Activated CD4-positive, alpha-beta T cell treated with anti-CD3 and anti-CD28 coated beads, Interleukin-2, Interleukin-6, amounts not matched to agents 100 ng/mL and 50 ng/mL, durations not matched to agents 16 hours and 8 hours (primary cell): ENCODE data around the gene CALCOCO1.
"Not testable (repeated sequence)": the region's sequence is repeated elsewhere in the genome, so short reads cannot be mapped to it uniquely, and the experiment has no call there.

Experiments used
- DNase-seq: peaks from one replicate; pipeline ENCODE4 v3.0.0-alpha.2; 2020

Gene CALCOCO1, protein sequence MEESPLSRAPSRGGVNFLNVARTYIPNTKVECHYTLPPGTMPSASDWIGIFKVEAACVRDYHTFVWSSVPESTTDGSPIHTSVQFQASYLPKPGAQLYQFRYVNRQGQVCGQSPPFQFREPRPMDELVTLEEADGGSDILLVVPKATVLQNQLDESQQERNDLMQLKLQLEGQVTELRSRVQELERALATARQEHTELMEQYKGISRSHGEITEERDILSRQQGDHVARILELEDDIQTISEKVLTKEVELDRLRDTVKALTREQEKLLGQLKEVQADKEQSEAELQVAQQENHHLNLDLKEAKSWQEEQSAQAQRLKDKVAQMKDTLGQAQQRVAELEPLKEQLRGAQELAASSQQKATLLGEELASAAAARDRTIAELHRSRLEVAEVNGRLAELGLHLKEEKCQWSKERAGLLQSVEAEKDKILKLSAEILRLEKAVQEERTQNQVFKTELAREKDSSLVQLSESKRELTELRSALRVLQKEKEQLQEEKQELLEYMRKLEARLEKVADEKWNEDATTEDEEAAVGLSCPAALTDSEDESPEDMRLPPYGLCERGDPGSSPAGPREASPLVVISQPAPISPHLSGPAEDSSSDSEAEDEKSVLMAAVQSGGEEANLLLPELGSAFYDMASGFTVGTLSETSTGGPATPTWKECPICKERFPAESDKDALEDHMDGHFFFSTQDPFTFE

DNA sequence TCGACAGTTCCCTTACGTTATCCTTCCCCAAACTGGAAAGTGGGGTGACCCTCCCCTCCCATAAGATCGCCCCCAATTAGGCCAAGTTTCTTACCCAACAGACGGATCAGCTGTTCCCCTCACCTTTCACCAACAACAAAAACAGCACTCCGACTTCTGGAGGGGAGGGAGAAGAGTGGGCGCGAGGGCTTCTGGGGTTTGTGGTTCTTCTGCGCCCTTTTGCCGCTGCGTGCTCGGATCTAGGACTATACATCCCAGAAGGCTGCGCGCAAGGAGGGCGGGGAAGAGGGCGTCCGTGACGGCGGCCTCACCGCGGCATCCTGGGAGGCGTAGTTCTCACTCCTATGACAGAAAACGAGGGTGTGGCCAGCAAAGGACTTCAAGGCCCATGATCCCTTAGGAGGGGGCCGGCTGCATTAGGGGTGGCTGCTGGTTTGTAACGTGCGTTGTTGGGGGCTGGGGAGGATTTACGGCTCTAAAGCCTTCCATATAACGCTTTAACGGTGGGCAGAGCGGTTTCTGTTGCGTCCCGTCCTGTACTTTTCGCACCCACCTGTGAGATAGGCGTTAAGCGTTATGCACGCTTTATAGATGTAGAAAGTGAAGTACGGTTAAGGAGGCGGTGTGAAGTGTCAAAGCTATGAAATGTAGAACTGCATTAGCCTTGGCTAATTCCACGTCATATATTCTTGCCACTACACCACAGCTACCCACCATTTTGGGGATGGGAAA, at the start of gene CALCOCO1:
TSS of gene CALCOCO1 (minus strand) at position 143 of the 732 bp plus-strand sequence. CDS start 2,210 bp downstream, outside the sequence.
- DNase-seq: peak; percentile 98

DNA sequence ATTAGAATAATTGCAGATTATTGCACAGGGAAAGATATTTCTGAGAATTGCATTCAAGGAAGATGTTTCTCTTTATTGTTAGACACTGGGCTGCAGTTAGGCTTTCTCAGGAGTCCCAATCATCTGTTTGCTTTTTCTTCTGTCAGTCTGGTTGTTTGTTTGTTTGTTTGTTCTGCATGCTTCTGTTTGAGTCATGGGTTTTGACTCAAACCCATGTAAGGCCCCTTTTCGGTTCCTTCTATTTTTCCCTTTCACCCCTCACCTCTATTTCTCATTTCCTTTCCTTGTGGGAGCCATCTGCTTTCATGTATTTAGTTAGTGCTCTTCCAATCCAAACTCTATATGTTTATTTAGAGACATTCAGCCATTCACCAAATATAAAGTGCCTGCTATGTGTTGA, 49.6 kb upstream of the CALCOCO1 start:
- no peak for DNase-seq

DNA sequence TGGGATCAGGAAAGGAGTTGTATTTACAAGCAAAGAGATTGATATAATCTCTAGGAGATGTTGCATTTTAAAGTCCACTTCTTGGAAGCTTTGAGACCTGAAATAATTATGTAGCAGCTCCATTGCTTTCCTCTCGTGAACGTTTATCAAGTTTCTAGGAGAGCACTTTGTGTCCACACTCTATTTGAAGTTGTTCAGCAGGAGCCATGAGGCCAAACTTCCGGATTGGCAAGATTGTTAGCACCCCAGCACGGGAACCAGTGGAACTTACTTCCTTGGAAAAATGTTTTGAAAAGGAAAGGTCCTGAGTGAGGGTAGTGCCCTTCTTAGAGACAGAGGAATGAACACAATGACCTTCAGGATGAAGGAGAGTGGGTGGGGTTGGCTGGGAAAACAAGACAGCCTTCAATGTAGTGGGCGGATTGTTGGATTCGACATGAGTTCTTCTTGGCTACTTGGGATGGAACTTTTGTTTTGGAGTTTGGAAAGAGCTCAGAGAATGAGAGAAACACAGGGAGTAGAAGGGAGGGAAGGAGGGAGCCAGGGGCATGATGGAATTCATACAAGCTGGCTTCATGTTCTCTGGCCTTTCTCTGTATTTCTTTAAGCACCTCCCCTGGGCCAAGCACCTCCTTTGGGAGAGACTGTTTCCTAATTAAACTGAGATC, 48.4 kb upstream of the CALCOCO1 start:
- DNase-seq: no peak

DNA sequence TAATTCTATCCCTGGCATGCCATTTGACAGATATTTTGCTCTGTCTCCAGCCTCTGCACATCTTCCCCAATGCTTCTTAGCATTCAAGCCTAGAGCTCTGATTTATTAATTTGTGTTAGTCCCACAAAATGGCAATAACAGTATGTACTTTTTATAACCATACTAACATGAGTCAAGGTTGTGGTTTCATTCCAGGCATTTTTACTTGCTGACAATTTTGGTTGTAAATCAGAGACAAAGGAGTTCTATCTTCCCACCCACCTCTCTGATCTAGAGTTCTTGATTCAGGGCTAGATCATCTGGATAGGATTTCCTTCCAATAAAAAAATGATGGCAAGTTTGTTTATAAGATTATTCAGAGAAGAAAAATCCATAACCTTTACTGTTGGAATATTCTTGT, 43.0 kb upstream of the CALCOCO1 start:
- DNase-seq: no peak

DNA sequence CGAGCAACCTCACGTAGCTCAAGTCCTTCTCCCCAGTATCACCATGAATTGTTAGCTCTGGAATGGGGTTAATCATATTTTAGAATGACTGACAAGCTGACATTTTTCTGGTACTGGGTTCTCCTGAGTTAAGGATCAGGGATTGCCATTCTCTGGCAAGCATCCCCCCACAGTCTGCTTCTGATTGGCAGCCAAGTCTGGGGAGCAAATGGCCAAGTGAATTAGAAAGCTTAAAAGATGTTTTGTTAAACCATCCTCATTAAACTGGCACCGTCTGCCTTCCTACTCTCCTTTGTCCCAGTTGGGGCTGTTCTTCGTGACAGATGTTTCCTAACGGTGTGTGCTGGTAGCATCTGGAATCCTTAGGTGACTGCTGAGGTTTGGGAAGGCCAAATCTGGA, 41.7 kb upstream of the CALCOCO1 start:
- no peak for DNase-seq

DNA sequence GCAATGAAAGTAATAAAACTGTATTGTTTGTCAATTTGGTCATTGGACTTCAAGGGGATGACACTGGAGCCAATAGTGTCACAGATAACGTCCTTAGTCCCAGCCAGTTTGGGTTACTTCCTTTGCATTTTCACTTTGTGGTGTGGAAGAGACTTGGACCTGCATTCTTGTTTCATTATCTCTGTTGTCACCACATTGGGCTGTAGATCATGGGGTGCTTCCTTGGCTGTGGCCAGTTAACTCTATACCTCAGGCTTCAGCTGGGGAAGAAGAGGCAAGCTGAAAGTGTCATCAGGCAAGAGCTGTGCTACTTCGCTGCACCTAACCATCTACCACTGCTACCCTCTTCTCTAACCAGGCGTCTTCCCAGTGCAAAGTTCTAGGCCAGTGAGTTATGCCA, 39.6 kb upstream of the CALCOCO1 start:
- DNase-seq: no peak

DNA sequence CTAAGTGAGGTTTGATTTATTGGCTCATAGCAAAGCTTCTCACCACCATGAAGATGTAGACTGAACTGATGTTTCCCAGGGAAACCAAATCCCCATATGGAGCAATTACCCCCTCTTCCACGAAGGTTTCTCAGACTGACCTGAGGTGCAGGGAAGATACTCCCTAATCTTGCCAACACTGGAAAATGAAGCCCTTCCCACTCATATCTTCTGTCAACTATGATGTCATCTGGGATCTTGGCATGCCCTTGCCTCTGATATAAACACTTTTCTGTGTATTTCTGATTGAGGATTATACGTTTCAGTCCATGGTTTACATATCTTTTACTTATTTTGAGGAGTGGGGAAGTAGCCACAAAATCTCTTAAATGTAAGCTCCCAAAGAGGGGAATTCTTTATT, 38.6 kb upstream of the CALCOCO1 start:
- DNase-seq: no peak

DNA sequence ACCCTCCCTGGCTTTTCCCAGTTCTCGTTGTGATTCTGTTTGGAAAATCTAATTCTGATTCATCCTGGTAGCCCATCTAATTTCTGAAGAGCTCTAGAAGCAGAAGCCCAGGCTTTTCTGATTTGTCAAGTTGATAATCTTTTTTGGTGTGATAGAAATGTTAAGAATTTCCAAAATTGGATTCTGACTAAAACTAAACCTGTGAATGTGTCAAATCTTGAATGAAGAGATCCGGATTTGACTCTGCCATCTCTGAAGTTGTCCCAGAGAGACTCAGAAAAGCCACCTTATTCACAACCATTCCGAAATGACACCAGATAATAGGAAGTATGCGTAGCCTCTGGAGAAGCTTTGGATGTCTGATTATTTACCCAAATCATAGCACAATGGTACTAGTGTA, 37.4 kb upstream of the CALCOCO1 start:
- DNase-seq: peak; percentile 10

DNA sequence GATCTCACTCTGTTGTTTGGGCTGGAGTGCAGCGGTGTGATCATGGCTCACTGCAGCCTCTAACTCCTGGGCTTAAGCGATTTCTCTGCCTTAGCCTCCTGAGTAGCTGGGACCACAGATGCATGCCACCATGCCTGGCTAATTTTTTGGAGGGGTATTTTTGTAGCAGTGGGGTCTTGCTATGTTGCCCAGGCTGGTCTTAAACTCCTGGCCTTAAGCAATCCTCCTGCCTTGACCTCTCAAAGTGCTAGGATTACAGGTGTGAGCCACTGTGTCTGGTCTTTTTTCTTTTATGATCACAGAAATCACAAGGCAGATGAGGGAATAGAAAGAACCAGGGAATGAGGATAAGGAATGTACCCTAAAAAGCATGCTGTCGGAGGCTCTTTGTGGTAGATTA, 35.5 kb upstream of the CALCOCO1 start:
- DNase-seq: not testable (repeated sequence)

DNA sequence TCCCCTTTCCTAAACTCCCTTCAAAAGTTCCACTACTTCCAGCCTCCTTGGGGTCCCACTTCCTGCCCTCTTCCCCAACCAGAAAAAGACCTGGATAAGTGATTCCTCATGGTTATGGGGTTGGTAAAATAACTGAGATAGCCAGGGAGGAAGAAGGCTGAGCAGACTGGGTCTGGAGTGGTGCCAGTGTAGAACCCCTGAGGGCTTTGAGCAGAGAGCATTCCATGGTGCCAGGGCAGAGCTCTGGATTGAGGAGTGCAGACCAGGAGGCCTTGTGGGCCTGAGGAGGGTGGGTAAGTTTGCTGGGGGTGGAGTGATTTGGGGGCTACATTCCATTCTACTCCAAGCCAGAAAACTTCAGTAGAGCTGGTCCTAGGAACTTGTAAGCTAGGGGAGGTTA, 34.1 kb upstream of the CALCOCO1 start:
- no peak for DNase-seq

DNA sequence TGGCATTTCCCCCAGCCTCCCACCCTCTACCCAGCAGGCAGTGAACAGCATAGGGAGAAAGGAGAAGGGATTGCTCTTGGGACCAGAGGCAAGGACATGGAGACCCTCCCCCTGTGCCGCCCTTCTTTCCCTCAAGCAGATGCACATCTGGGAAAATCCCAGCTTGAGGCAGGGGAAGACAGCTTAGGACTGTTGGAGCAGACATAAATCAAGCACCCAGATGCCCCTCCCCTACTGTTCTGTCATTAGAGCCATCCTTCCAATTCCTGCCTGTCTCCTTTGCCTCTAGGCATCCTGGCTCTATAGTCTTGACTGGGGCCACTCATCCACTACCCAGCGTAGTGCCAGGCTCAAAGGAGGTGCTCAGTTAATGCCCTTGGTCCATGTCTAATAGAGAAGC, 32.0 kb upstream of the CALCOCO1 start:
- DNase-seq: no peak

DNA sequence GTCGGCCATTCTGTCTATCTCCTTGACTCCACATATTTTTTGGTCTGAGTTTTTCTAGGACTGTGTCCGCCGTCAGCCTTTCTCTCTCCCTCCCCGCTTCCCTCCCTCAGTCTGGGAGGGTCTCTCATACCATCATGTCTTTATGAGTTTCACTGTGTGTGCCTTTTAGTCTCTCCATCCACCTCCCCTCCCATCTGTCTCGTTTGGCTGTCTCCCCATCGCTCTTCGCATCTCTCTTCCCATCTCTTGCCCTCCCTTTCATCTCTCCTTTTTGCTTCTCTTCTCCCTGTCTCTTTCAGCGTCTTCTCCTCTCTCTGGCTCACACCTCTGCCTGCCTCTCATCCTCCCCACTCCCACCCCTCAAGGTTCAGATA, 31.5 kb upstream of the CALCOCO1 start:
- no peak for DNase-seq

DNA sequence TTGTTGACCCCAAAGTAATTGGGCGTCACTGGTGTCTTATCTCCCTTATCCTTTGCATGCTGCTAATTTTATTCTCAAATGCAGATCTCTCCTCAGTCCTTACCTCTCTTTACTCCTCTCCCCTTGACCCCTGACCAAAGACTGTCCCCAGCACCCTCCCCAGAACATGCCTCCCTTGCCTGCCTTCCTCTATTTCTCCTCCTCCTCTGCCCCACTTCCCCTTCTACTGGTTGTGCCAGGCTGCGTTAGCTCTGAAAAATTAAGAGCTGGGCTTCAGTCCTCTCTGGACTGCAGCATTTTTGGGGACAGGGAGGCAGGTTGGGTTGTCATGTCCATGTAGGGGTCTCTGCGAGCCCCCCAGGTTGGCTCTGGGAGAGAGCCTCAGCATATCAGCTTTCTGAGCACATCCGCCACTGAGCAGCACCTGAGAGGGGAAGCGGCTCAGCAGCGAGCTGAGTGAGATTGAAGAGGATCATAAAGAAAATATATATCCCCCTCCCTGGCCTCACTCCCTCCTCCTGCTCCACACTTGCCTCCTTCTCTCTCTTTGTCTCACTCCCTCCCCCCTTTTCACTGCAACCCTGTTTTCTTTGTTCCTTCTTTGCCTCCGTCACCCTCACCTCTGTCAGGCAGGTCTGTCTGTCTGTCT, 31.0 kb upstream of the CALCOCO1 start:
- DNase-seq: no peak

DNA sequence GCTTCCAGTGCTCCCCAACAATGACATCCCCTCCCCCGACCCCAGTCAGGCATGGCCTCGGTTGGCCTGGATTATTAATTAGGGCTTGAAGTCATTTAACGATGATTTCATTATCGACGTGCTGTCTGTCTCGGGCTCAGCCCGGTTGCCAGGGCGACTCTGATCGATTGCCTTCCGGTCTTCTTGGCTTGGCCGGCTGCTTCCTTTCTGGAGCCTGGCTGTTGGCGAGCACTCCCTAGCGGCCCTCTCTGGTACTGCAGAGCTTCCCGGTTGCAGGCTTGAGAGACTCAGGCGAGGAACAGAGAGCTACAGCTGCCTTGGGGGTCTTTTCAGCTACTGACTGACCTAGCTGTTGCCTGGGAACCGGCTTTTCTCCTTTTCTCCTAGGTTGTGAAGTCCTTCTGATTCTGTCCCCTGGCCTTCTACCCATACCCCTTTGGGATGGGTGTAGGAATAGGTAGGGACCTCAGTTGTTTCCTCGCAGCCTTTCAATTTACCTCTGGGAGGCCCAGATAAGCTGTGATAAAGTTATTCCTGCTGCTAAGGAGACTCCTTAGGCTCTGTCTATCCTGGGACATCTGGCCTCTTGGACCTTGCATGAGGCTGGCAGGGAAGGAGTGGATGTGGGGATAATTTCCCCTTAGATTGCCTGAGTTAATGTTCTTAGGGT, 30.0 kb upstream of the CALCOCO1 start:
- peak; percentile 90 for DNase-seq

DNA sequence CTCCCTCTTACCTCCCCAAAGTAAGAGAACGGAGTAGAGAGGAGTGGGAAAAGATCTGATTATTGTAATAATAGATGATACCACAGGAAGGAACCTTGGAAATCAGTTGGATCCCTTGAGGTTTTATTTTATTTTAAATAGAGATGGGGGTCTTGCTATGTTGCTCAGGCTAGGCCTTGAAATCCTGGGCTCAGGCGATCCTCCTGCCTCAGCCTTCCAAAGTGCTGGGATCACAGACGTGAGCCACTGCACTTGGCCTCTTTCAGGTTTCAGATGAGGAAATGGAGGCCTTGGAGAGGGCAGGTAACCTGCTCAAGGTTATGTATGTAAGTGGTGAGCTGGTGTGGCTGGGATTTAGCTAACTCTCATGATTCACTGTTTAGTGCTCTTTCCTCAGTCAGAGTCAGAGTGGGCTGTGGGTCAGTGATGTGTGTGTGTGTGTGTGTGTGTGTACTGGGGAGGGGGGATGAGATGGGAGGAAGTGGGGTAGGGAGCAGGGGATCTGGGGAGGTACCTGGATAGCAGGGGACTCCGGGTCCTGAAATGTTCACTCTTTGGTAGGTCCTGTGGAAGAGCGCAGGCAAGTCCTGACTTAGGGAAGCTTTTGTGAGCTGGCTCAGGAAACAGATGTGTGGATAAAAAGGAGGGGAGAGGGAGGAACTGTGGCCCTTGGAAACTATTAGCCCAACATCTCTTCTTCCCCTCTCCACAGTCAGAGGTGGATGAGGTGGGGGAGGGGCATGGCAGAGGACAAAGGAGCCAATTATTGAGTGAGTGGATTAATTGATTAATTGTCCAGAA, 29.2 kb upstream of the CALCOCO1 start:
- DNase-seq: no peak

DNA sequence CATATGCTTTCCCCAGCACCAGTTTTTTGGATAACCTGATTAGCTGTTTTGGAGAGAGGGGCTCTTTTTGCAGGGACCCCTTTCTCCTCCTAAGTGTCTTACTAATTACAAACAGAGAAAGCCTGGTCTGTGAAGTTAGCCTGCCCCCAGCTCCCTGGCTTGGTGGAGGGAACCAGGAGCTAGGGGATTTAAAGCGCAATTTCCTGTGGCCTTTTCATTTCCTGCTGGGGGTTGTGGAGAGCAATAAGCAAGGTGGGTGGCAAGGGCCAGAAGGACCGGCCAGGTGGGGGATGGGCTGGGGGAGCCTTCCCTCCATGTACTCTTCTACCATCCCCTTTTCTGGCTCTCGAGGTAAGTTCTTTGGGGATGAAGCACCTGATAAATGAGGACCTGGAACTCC, 28.6 kb upstream of the CALCOCO1 start:
- no peak for DNase-seq

DNA sequence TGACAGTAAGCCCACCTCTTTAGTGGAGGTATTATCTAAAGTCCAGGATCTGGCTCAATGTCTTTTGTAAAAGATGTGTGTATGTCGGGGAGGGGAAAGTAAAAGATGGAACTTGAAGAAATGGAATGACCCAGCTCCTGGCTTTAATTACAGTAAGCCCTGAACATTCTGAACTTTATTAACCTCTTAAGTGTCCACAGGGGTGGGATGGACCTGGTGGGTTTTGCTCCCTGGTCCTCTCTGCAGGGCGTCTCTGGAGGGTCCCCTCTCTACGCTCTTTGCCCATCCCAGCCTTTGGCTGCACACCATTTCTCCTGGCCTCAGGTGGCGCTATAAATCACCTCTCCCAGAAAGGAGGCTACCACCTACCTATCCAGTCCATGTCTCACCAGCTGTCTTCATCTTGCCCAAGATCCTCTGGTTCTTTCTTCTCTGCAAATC, 28.2 kb upstream of the CALCOCO1 start:
- no peak for DNase-seq

DNA sequence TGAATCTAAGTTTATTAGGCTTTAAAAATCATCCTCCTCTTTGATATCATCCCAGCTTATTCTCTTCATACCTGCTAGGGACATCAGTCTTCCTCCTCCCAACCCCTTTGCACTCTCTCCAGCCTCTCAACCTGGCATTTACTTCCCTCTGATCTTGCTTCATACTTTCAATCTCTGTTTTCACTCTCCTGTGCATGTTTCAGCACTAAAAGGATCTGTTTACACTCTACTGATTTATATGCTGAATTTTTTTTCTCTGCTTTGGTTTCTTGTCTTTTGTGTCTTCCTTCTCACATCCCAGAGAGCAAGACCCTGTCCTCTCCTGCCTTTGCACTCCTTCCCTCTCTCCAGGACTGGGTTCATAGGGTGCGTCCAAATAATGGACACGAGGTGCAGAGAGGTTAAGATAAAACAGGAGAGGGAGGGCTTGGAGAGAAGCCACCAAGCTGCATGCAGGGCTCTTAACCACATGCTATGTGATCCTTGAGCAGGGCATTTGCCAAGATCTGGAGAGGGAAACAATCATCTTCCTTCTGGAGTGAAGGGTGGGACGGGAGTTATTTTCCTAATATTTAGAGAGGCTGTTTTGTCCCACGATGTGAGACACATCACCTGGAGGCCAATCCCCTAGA, 27.5 kb upstream of the CALCOCO1 start:
- DNase-seq: no peak

DNA sequence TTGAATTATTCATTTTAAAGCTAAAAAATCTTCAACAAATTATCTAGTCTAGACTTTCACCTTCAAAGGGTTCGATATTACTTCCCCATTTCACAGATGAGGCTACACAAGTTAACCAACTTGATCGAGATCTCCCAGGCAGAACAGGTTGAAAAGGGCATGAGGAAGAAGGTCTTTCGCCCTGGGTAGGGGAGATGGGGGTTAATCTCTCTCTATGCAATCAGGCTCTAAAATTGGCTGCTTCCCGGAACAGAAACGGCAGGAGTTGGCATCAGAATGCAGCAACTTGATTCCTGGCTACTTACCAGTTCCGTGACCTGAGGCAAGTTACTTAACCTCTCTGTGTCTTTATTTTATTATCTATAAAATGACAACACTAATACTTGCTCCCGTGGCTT, 26.9 kb upstream of the CALCOCO1 start:
- DNase-seq: no peak

DNA sequence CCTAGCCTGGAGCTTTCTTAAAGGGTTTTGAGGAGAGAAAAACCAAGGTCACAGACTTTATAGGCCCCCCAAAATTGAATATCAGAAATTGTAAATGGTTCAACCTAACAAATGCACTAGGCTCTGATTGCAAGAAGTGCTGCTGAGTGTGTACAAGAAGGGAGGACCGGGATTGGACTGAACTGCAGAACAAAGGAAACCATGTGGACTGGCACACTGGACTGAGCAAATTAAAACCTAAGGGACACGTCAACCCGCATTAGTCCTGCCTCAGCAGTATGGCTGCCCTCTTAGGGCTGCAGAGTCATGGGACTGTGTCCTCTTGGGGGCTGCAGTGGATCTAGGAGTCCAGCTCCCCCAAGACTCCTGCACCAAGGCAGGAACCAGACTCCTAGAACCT, 25.4 kb upstream of the CALCOCO1 start:
- no peak for DNase-seq

DNA sequence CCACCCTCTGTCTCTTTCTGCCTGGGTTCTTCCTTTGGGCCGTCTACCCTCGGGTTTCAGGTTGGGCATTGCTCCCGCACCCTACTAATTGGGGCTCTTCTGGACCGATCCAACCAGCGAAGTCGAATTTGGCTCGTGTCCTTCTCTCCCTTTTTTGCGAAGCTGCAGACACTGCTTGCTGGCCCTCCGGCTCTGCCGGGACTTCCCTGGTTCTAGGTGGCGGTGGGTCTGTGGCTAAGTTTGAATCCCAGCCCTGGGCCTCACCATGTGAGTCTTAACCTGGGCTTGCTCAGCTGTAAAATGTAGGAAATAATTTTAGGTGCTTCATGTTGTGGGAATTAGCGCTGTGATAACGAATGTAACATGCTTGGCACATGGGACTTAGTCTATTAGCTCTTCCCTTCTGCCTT, 24.9 kb upstream of the CALCOCO1 start:
- no peak for DNase-seq
